Osteoblast (primary cell): ENCODE measurements around the gene MATK. TPM values are rescaled to one million over a fixed set of nuclear protein-coding genes. Genes with fewer than 3 reads are reported as not detected.

Experiments
- DNase-seq: peaks from one replicate; pipeline ENCODE4 v3.0.0; 2011; ENCODE audit warnings: low spot score, mixed read lengths; ENCODE audit not compliant: insufficient read length; ENCODE audit errors: missing footprints
- H2AFZ ChIP-seq: 2 replicates; pipeline ENCODE4 v1.6.0; 2011; ENCODE audit warnings: mild to moderate bottlenecking, low read length
- H3K27ac ChIP-seq: 2 replicates; pipeline ENCODE4 v1.5.1; 2011; ENCODE audit warnings: mild to moderate bottlenecking, low read depth, low read length, moderate library complexity
- H3K27me3 ChIP-seq: 2 replicates; pipeline ENCODE4 v1.6.0; 2012; ENCODE audit warnings: mild to moderate bottlenecking, control low read depth, inconsistent platforms, low read length, moderate library complexity; ENCODE audit not compliant: insufficient read depth
- H3K36me3 ChIP-seq: 2 replicates; pipeline ENCODE4 v1.5.1; 2011; ENCODE audit warnings: mild to moderate bottlenecking, low read length, control low read depth, moderate library complexity; ENCODE audit not compliant: insufficient read depth
- H3K4me1 ChIP-seq: 2 replicates; pipeline ENCODE4 v1.5.1; 2011; ENCODE audit warnings: mild to moderate bottlenecking, low read length, control low read depth, moderate library complexity; ENCODE audit not compliant: insufficient read depth
- H3K4me2 ChIP-seq: 2 replicates; pipeline ENCODE4 v1.6.0; 2011; ENCODE audit warnings: mild to moderate bottlenecking, low read length; ENCODE audit not compliant: insufficient read depth
- H3K4me3 ChIP-seq: fragments of 200-600 bp; sonication (generic); 3 replicates; pipeline ENCODE4 v1.5.1; 2012; ENCODE audit warnings: mild to moderate bottlenecking, low read length, inconsistent platforms; ENCODE audit not compliant: insufficient read depth
- H3K79me2 ChIP-seq: 2 replicates; pipeline ENCODE4 v1.6.0; 2012; ENCODE audit warnings: mild to moderate bottlenecking, low read length, control low read depth, inconsistent platforms; ENCODE audit not compliant: insufficient read depth
- H3K9me3 ChIP-seq: 2 replicates; pipeline ENCODE4 v1.5.1; 2011; ENCODE audit warnings: low read depth, low read length, control low read depth
- H4K20me1 ChIP-seq: 2 replicates; pipeline ENCODE4 v1.6.0; 2012; ENCODE audit warnings: mild to moderate bottlenecking, low read length, control low read depth; ENCODE audit not compliant: insufficient read depth
- CTCF ChIP-seq: IDR thresholded peaks from 2 replicates; pipeline ENCODE4 v1.5.1; 2011; ENCODE audit warnings: mild to moderate bottlenecking, low read depth, low read length, moderate library complexity; ENCODE audit errors: extremely low read depth
- total RNA-seq: library from RNA; depleted of rRNA; stranded (reverse); fragments of >200 nt; gene quantifications from 2 replicates; pipeline ENCODE4 v1.2.3, GENCODE V29; 2012

MATK gene
- total RNA-seq, 1 donor, result not detected

GRCh38 chr19:3740431-3740830 is 45.8 kb downstream of the MATK start:
- no peaks in the 10 kb centered on the region for H3K36me3 ChIP-seq
- TF ChIP-seq CTCF, result no peak
- H3K4me2 ChIP-seq, result no peak overlapping the region
- no peaks in the 10 kb centered on the region for H3K9me3 ChIP-seq
- DNase-seq, result no peak
- no peaks in the 10 kb centered on the region for H3K79me2 ChIP-seq
- no peak overlapping the region for H3K4me3 ChIP-seq
- no peak overlapping the region for H2AFZ ChIP-seq
- no peak overlapping the region for H3K27ac ChIP-seq
- H4K20me1 ChIP-seq, result no peaks in the 10 kb centered on the region
- H3K4me1 ChIP-seq, result no peaks in the 10 kb centered on the region
- no peaks in the 10 kb centered on the region for H3K27me3 ChIP-seq

- H3K79me2 ChIP-seq, result no peaks in the 10 kb centered on the region
- H3K9me3 ChIP-seq, result no peaks in the 10 kb centered on the region
- H3K4me3 ChIP-seq, result no peak overlapping the region
- no peaks in the 10 kb centered on the region for H3K36me3 ChIP-seq
- H2AFZ ChIP-seq, result no peak overlapping the region
- H3K4me1 ChIP-seq, result no peaks in the 10 kb centered on the region
- no peak for DNase-seq
- H3K27me3 ChIP-seq, result no peaks in the 10 kb centered on the region
- no peaks in the 10 kb centered on the region for H4K20me1 ChIP-seq
- no peak overlapping the region for H3K27ac ChIP-seq
- H3K4me2 ChIP-seq, result no peak overlapping the region
- no peak for TF ChIP-seq CTCF
Observed at GRCh38 chr19:3738477-3739220, 47.5 kb downstream of the MATK start.

- Histone ChIP-seq H3K9me3 (no peaks in the 10 kb centered on the region), H2AFZ (no peak overlapping the region), H3K27me3 (no peaks in the 10 kb centered on the region), H3K27ac (no peak overlapping the region), H3K4me3 (no peak overlapping the region), H4K20me1 (no peaks in the 10 kb centered on the region), H3K4me2 (no peak overlapping the region), H3K4me1 (no peaks in the 10 kb centered on the region), H3K36me3 (no peaks in the 10 kb centered on the region), H3K79me2 (no peaks in the 10 kb centered on the region)
- DNase-seq, result peak; percentile 39
- TF ChIP-seq CTCF, result no peak
Observed at GRCh38 chr19:3737487-3738205, 48.5 kb downstream of the MATK start.

GRCh38 chr19:3736106-3736724 is 50.0 kb downstream of the MATK start:
- no peaks in the 10 kb centered on the region for H3K27me3 ChIP-seq
- no peaks in the 10 kb centered on the region for H4K20me1 ChIP-seq
- no peaks in the 10 kb centered on the region for H3K4me1 ChIP-seq
- DNase-seq, result peak; percentile 77
- no peak overlapping the region for H3K27ac ChIP-seq
- H3K79me2 ChIP-seq, result no peaks in the 10 kb centered on the region
- H3K4me2 ChIP-seq, result no peak overlapping the region
- TF ChIP-seq CTCF, result no peak
- no peaks in the 10 kb centered on the region for H3K36me3 ChIP-seq
- no peak overlapping the region for H3K4me3 ChIP-seq
- no peak overlapping the region for H2AFZ ChIP-seq
- H3K9me3 ChIP-seq, result no peaks in the 10 kb centered on the region
